GM19372 (cell line): Measurements from ENCODE around the gene SMIM8.

Experiments
- ATAC-seq: cut with Tn5 transposase; IDR thresholded peaks from one replicate; pipeline ENCODE4 v1.9.1; 2021; ENCODE audit warnings: mild to moderate bottlenecking, low read depth, moderate library complexity; ENCODE audit not compliant: unreplicated experiment

SMIM8 gene

GRCh38 chr6:87382861-87383260, 60.5 kb downstream of the SMIM8 start:
- no peak for ATAC-seq

GRCh38 chr6:87384038-87384437, 61.6 kb downstream of the SMIM8 start:
- no peak for ATAC-seq

GRCh38 chr6:87384449-87384848, 62.1 kb downstream of the SMIM8 start:
- no peak for ATAC-seq

- no peak for ATAC-seq
These were observed 68.9 kb downstream of the SMIM8 start for GRCh38 chr6:87391334-87391733.
